Stimulated activated CD4-positive, alpha-beta T cell treated with anti-CD3 and anti-CD28 coated beads, Interleukin-12 subunit alpha, Interleukin-12 subunit beta, amount 100 ng/mL, for 48 hours (primary cell): Measurements from ENCODE around the gene NIPA2.

ENCODE experiments used
- DNase-seq, 3 donors: peaks; one replicate each; pipeline ENCODE4 v3.0.0-alpha.2; 2020; ENCODE audit warnings: low read depth in 2 of 3, low spot score in 1 of 3

NIPA2 gene

DNA sequence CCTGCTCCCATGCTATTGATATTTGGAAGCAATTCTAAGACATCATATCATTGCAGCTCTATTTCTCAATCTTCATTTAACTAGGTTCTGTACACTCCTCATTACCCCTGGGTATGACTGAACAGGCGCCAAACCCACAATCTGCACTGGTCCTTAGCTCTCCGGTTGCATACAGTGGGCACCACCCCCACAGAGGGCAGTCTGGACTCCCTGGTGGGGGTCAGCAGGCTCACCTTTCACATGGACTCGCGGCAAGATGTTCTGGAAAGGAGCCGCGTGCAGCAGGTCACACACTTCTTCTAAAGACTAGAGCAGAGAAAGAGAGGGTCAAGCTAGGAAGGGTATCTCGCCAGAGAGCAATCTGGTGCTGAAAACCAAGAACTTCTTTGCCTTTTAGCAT, 36.5 kb downstream of the NIPA2 start:
- no peak for DNase-seq

DNA sequence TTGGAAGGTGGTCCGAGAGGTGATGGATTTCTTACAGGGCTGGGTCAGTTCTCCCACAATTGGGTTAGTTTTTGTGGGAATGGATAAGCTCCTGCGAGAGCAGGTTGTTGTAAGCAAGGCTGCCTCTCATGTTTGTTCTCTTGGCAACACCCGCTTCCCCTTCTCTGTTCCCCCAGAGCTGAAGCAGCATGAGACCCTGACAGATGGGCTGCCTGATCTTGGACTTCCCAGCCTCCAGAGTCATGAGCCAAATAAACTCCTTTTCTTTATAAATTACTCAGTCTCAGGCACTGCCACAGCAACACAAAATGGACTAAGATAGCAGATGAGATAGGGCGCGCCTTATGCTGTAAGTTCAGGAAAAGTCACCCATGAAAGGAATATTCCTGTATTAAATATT, 38.7 kb downstream of the NIPA2 start:
- DNase-seq = no peak

DNA sequence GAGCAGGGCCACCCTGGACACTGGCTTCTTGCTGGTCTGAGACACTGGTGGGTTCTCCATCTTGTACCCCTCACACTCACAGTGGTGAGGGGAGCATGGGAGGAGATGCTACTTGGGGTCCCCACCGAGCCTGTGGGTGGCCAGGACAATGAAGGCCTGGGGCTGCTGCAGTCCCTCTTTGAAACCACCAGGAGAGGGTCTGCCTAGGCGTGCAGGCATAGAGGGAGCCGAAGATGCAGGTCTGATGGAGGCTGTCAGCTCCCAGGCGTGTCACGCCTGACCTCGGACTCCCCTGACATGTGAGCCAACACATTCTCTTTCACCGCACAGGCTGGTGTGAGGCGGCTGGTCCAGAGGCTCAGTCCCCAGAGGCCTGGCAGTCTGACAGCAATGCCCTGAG, 39.1 kb downstream of the NIPA2 start:
- no peak for DNase-seq

DNA sequence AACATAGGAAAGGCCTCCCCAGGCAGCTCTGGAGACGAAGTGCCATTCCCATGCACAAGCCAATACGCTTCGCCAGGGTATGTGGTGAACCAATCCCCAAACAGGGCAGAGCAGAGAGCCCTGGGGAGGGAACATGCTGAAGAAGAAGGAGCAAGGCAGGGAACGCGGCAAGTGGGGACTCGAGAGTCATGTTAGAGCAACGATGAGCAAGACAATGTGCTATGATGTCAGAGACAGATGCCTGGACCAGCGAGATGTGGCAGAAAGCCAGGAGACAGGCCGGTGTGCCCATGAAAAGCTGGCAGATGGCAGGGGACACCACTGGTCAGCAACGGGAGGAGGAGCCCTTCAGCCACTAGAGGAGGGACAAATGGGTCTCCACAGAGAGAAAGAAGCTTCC, 39.6 kb downstream of the NIPA2 start:
- DNase-seq = no peak

DNA sequence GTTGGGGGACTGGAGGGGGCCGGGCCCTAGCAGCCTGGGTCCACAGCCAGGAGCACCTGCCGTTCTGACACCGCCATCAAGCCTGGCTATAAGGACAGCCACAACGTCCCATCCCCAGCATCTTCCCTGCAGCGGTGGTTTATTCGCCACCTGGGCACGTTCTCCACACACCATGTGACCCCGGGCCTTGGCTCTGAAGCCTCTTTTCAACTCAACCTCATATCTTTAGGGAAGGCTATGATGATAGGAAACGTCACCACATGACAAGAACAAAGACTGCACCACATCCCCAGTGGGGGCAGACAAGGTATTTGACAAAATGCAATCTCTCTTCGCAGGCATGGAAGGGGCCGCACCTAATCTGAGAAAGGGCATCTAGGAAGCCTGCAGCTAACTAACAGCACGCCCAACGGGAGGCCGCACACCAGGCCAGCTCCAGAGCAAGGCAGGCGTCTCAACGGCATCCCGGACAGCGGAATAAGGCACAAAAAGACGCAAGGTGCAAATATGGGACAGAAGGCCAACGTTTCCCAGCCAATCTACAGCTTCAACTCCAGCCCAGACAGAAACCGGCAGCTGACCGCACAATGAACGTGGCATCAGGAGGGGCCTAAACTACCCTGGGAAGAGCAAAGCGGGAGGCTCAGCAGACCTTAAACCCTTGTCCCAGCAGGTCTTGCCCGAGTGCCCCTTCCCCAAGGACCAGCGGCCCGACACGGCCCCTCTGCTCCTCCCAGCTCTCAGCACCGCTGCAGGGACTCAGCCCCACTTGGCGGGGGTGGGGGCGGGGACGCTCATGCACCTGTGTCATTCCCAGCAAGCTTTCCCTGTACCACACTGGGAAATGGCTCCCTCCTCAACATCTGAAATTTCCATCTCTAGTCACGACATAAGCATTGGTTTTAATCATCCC, 41.9 kb downstream of the NIPA2 start:
- DNase-seq = no peak

DNA sequence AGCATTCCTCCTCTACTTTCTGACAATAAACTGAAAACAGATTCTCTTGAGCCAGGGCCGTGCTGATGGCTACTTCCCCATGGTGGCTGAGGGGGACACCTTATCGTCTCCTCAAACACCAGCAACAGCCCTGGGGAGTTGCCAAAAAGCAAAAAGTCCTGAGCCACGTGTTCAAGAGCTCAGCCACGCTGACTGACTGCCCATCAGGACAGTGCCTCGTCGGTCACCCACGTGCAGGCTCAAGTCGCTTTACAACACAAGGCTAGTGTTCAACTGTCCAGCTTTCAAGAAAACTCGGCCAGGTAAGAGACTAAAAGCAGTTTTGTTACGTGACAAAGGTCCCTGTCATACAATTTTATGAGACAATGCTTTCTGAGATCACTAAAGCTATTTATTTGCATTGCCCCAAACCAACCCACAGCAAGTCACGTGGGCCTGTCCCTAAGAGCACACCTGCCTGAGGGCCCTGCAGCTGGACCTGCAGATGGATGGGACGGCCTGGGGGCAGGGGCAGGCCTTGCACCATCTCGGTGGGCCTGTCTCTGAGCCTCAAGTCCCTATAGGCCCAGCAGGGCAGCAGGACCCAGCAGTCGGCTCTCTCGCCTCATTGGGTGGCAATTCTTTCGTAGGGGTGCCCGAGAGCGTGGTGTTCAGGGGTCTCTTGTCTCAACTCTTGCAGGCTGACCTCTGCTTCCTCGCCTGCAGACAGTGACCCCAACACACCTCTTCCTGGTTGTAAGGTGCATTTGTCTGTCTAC, 42.7 kb downstream of the NIPA2 start:
- no peak for DNase-seq

DNA sequence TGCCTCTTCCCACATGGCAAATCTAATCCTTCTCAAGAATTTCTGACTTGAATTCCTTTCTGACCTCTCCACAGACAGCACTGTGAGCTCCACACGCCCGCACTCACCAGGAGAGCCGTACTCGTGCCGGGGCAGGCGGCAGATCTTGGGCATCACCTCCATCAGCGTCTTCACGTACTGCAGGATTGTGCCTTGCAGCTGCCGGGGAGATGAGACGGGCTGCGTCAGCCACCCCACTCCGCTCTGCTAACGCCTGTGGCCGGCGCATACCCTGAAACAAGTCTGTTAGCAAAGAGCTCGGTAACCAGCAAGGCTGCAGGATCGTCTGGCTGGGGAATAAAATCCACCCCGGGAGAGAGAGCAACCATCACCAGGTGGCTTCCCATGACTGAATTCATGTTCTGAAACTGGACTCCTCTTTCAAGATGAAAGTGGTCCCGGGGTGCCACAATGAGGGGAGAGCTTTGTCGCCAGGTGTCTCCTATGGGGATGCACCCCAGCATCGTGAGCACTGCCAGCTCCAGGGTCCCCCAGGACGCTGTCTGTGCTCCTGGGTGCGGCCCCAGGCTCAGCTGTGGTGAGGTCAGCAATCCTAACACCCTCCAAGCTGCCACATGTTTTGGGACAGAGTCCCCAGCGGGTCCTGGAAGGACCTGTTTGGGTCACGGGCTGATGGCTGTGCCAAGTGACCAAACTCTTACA, 43.4 kb downstream of the NIPA2 start:
- no peak for DNase-seq

DNA sequence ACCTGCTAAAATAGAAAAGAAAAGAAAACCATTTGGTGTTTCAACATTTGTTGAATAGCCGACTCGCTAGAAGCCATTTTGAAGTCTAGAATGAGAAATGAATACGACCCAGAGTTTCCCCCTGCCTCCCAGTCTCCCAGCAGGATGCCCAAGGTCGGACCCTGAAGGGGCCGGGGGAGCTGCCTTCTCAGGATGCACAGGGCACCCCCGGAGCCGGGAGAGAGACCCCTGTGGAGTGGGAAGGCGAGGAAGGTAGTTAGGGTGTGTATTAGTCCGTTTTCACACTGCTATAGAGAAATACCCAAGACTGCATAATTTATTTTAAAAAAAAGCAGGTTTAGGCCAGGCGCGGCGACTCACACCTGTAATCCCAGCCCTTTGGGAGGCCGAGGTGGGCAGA, 44.7 kb downstream of the NIPA2 start:
- no peak for DNase-seq

DNA sequence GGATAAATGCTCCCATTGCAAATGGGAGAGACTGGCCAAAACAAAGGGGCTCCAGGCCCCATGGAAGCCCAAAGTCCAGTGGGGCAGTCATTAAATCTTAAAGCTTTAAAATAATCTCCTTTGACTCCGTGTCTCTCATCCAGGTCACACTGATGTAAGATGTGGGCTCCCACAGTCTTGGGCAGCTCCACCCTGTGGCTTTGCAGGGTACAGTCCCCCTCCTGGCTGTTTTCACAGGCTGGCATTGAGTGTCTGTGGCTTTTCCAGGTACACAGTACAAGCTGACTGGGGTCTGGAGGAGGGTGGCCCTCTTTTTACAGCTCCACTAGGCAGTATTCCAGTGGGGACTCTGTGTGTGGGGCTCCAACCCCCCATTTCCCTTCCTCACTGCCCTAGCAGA, 45.9 kb downstream of the NIPA2 start:
- no peak for DNase-seq

DNA sequence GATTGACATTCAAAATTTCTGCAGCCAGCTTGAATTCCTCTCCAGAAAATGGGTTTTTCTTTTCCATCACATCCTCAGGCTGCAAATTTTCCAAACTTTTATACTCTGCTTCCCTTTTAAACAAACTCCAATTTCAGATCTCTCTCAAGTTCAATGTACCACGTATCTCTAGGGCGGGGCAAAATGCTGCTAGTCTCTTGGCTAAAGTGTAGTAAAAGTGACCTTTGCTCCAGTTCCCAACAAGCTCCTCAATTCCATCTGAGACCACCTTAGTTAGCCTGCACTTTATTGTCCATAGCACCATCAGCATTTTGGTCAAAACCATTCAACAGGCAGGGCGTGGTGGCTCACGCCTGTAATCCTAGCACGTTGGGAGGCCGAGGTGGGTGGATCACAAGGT, 46.7 kb downstream of the NIPA2 start:
- no peak for DNase-seq

DNA sequence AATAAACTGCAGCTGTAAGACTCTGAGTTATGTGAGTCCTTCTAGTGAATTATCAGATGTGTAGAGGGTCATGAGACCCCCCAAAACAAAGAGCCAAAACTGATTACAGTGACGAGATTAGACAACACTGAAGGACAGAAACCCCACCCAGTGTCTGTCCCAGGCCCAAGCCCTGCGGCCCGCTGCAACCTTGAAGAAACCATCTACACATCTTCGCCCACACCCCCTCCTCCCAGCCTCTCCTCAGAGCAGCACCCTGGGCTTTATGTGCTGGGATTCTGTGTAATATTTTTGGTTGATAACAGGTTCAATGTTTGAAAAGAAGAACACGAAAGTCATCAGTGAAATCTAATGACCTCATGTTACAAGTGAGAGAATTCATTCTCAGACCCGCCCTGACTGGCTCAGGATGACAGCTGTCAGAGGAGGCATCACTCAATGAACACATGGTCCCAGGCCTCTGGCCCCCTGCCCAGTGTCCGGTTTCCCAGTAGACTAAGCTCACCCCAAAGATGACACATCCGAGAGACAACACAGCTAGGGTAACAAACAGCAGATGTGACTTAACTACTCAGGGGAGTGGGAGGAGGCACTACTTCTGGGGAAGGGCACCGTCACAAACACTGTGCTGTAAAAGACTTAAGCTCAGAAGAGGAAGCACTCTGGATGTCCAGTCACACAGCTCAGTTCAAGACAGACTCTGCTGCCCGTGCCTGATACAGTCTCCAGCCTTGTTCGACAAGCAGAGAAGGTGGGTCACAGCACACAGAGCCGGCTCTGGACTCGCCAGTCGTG, 48.9 kb downstream of the NIPA2 start:
- no peak for DNase-seq

DNA sequence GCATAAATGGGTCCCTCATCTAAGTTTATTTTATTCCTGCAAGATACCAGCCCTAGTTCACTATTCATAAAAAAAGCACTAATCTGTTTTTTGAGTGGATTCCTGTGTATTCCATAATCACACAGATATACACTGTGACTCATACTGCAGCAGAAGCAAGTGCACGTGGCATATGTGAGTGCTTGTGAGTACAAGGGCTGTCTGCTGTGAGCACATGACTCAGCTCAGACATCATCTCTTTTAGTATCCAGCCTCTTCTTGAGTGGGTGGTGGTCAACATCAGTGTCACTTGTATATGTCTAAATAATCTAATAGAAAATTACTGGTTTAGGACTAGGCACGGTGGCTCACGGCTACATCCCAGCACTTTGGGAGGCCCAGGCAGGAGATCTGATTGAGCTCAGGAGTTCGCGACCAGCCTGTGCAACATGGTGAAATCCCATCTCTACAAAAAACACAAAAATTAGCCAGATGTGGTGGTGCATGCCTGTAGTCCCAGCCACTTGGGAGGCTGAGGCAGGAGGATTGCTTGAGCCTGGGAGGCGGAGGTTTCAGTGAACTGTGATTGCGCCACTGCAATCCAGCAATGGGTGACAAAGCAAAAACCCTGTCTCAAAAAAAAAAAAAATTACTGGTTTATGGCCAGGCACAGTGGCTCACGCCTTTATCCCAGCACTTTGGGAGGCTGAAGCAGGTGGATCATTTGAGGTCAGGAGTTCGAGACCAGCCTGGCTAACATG, 49.8 kb downstream of the NIPA2 start:
- no peak for DNase-seq

DNA sequence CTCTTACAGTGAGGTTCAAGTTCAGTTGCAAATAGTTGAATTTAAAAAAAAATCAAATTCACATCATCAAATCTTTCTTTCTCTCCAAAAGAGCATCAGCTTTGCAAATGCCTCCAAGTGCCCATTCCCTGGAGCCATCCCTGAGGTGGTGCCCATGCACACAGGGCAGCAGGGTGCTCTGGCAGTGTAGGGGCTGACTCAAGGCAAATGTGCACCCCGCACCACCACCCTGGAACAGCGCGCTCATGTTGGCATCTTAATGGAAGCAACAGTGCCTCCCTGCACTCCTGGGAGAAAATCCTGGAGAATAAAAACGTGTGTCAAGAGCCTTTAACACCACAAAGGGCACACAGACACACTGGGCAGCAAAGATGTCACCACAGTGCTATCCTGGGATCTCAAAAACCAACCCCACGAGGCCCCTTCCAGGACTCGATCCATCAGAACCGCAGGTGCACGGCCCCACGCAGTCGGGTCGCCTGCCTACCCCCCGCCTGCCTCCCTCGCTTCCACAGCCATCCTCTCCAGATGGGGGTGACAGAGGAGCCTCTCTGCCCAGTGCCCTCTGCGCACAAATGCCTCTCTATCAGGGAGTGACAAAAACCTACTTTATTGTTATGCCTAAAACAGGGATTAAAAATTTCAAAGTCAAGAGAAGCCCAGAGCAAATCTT, 50.8 kb downstream of the NIPA2 start:
- DNase-seq = no peak

DNA sequence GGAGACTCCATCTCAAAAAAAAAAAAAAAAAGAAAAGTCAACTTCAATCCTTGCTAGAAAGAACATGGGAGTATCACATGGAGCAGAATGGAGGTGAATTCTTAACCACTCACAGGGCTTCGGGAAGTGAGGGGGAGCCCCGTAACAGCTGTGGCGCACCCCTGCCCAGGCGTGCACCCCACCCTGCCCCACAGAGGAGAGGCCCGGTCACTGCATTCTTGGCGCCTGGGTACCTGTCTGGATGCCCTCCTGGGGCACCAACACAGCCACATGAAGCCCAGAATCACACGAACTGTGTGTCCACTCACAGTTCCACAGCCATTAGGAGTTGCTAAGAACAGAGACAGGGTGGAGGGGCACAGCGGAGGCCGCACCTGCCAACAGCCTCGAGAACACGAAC, 51.8 kb downstream of the NIPA2 start:
- no peak for DNase-seq

DNA sequence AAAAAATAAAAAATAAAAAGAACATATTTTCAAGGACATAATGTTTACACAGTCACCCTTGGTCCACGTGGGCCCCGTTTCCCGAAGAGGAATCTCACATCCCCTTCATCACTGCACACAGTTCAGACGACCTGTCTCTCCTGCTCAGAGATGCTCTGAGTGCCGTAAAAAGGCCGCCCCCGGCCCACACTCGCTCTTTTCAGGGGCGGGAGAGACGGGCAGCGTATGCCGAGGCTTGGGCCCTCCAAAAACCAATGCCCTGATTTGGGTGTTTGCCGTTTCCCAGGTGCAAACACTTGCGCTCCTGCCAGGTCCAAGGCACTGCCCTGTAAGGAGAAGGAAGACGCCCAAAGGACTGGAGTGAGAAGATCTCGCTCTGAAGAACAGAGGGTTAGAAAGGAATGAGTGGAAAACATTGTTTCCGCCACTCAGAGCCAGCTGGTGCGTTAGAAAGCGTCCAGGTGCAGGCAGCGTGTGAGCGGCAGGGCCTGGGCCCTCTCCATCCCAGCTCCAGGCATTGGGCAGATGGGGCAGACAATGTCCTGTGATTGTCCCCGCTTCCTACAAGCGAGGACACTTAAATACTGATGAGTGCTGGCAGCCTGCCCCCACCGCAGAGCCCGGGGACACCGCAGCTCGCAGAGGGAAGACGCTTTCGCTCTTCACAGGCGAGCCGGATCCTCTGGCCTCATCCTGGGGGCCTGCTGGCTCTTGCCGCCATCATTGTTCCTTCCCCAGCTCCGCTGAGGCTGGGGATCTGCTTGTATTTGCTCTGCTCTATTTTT, 53.2 kb downstream of the NIPA2 start:
- DNase-seq = no peak

DNA sequence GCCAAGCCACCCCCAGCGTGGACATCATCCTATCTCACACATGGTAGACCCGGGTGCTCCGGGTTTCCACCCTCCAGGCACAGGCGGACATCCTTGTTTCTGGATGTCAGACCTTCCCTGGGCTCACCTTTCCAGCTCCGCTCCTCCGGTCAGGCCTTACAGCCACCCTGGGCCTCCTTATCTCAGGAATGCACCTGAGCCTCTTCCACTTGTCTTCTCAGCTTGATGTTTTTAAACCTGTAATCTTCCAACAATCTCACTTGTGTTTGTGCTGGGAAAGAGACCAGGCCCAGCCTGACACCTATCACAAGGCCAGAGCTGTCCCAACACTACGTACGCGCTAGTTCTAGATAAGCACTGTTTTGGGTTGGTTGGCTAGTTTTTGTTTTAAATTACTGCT, 53.9 kb downstream of the NIPA2 start:
- no peak for DNase-seq

DNA sequence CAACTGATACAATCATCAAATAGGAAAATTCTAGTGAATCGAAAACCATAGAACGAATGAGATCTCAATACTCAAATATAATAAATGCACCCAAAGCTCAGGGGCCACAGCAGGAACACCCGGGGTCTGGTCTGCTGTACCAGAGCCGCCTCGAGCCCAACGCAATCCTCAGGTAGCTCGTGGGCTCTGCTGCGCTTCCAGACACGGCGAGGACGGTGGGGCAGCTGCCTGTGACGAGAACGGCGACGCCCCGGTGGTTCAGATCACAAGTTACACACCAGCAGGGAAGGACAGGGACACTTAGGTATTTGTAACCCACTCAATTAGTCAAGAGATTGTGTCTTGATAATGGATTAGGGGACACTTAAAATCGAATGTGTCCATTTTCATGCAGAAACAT, 54.6 kb downstream of the NIPA2 start:
- no peak for DNase-seq

DNA sequence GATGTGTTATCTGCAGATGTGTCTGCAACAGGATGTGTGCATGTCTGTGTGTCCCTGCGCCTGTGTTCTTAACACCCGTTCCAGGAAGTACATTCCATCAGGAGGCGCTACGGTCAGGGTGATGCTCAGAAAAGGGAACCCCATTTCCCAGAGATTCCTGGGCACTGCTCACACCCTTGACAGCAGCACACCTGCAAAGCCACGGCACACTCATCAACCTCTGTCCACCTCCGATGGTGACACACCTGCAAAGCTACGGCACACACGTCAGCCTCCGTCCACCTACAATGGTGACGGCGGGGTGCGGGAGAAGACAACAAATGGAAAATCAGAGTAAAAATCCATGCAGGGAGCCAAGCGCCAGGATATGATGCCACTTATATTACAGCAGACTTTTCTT, 55.4 kb downstream of the NIPA2 start:
- no peak for DNase-seq
